HepG2 (cell line): Measurements from ENCODE around the gene HCLS1. TPM values are rescaled to one million over a fixed set of nuclear protein-coding genes. Genes with fewer than 3 reads are reported as not detected.

Experiments
- ATAC-seq: fragments of 200-7000 bp; cut with Tn5 transposase; 3 replicates; pipeline ENCODE4 v1.9.1; 2020; ENCODE audit warnings: mild to moderate bottlenecking, moderate library complexity
- BruUV-seq: library from RNA; stranded (reverse); fragments of 400-500 nt; replicated peaks from 2 replicates; lab custom pipeline; 2021; lab: Mats Ljungman, UMichigan
- CTCF ChIA-PET: fragments of 300-600 bp; formaldehyde crosslinking; extraction: SDS; loops from one replicate; lab custom pipeline; 2021; ENCODE audit warnings: low total read pairs, inconsistent platforms, low intra/inter-chr PET ratio; lab: Yijun Ruan, JAX
- POLR2A ChIA-PET: fragments of 350-600 bp; sonication (Branson Sonifier 250); formaldehyde crosslinking; loops from one replicate; lab custom pipeline; 2020; ENCODE audit warnings: antibody characterized with exemption, inconsistent platforms; lab: Yijun Ruan, JAX
- DNase-seq: peaks from one replicate; pipeline ENCODE4 v3.0.0-alpha.2; 2015; ENCODE audit warnings: low spot score
- FAIRE-seq: peaks from 3 replicates; lab custom pipeline; 2011; peaks lifted over from hg19 to GRCh38; lab: Jason Lieb, UNC
- H2AFZ ChIP-seq: one replicate; pipeline ENCODE4 v1.6.1; 2011; ENCODE audit warnings: low read length, inconsistent platforms
- H3K27ac ChIP-seq: fragments of 300-600 bp; 3 replicates; pipeline ENCODE4 v1.8.0; 2011; ENCODE audit warnings: mixed run types, mild to moderate bottlenecking, mixed read lengths, low read length, inconsistent platforms; ENCODE audit not compliant: insufficient read depth; ENCODE audit errors: extremely low read length
- H3K27me3 ChIP-seq, 2 experiments: fragments of 200-600 bp in 1 of 2; 2 replicates in 1 of 2; 3 replicates in 1 of 2; pipeline versions ENCODE4 v1.6.0 to v1.8.0; 2011; ENCODE audit warnings: low read length in 2 of 2, mild to moderate bottlenecking in 2 of 2, moderate library complexity in 2 of 2, inconsistent platforms in 1 of 2; ENCODE audit not compliant: insufficient read depth in 2 of 2, control insufficient read depth in 1 of 2
- H3K36me3 ChIP-seq, 2 experiments: fragments of 200-600 bp in 1 of 2; replicated peaks in 1 of 2; 2 replicates in 1 of 2; 3 replicates in 1 of 2; pipeline versions ENCODE4 v1.5.1 to v1.8.0; 2011; ENCODE audit warnings: low read length in 2 of 2, inconsistent platforms in 1 of 2; ENCODE audit not compliant: insufficient read depth in 2 of 2, control insufficient read depth in 1 of 2
- H3K4me1 ChIP-seq: 2 replicates; pipeline ENCODE4 v1.5.1; 2012; ENCODE audit warnings: low read length, inconsistent platforms; ENCODE audit not compliant: insufficient read depth
- H3K4me2 ChIP-seq: 2 replicates; pipeline ENCODE4 v1.6.0; 2011; ENCODE audit warnings: low read depth, low read length, inconsistent platforms
- H3K4me3 ChIP-seq, 3 experiments: fragments of 200-600 bp in 1 of 3; sonication (generic), shearing (Covaris generic) in 1 of 3; replicated peaks in 1 of 3; 2 replicates each; pipeline ENCODE4 v1.5.1; 2011 to 2016; ENCODE audit warnings: low read length in 3 of 3, inconsistent platforms in 2 of 3, low read depth in 2 of 3, mild to moderate bottlenecking in 2 of 3, control low read depth in 1 of 3, mixed read lengths in 1 of 3; ENCODE audit not compliant: insufficient read depth in 1 of 3
- H3K79me2 ChIP-seq: one replicate; pipeline ENCODE4 v1.6.1; 2011; ENCODE audit warnings: low read length, inconsistent platforms; ENCODE audit not compliant: insufficient read depth
- H3K9ac ChIP-seq: 2 replicates; pipeline ENCODE4 v1.6.0; 2011; ENCODE audit warnings: mild to moderate bottlenecking, low read depth, low read length, inconsistent platforms; ENCODE audit not compliant: insufficient read depth
- H3K9me3 ChIP-seq: 2 replicates; pipeline ENCODE4 v1.5.1; 2012; ENCODE audit warnings: mild to moderate bottlenecking, low read length
- H4K20me1 ChIP-seq: 2 replicates; pipeline ENCODE4 v1.6.0; 2011; ENCODE audit warnings: inconsistent platforms, mild to moderate bottlenecking, low read length, moderate library complexity; ENCODE audit not compliant: insufficient read depth
- BRD4 ChIP-seq: sonication (generic); formaldehyde crosslinking; IDR thresholded peaks from 2 replicates; pipeline ENCODE4 v1.4.0; 2020; ENCODE audit warnings: missing genetic modification reagents
- CBX2 ChIP-seq, 2 experiments: fragments of 200-600 bp in 1 of 2; sonication (generic); formaldehyde crosslinking in 1 of 2; IDR thresholded peaks; 2 replicates each; pipeline versions ENCODE4 v1.7.0 to v1.8.1; 2018 to 2022; ENCODE audit warnings: low read depth in 2 of 2, low read length in 1 of 2, mild to moderate bottlenecking in 1 of 2, missing genetic modification reagents in 1 of 2
- FOXK1 ChIP-seq: sonication (generic); formaldehyde crosslinking; IDR thresholded peaks from 2 replicates; pipeline ENCODE4 v1.4.0; 2020; ENCODE audit warnings: low read depth, missing genetic modification reagents, borderline replicate concordance
- HCFC1 ChIP-seq: fragments of 150-350 bp; IDR thresholded peaks from 2 replicates; pipeline ENCODE4 v1.6.1; 2014; ENCODE audit warnings: low read depth, low read length
- SETDB1 ChIP-seq: sonication (generic); formaldehyde crosslinking; IDR thresholded peaks from 2 replicates; pipeline ENCODE4 v1.5.1; 2020; ENCODE audit warnings: missing genetic modification reagents, mild to moderate bottlenecking, borderline replicate concordance
- STAT5B ChIP-seq: sonication (generic); formaldehyde crosslinking; IDR thresholded peaks from 2 replicates; pipeline ENCODE4 v1.4.0; 2020; ENCODE audit warnings: missing genetic modification reagents
- TOE1 ChIP-seq: sonication (generic); formaldehyde crosslinking; IDR thresholded peaks from 2 replicates; pipeline ENCODE4 v1.4.0; 2020; ENCODE audit warnings: mild to moderate bottlenecking, missing genetic modification reagents
- ZBTB21 ChIP-seq: sonication (generic); formaldehyde crosslinking; IDR thresholded peaks from 2 replicates; pipeline ENCODE4 v1.4.0; 2020; ENCODE audit warnings: missing genetic modification reagents
- ZMAT3 ChIP-seq: sonication (generic); formaldehyde crosslinking; conservative IDR thresholded peaks from 2 replicates; pipeline ENCODE4 v1.7.0; 2021; ENCODE audit warnings: missing genetic modification reagents
- ZNF367 ChIP-seq: sonication (generic); formaldehyde crosslinking; IDR thresholded peaks from 2 replicates; pipeline ENCODE4 v1.4.0; 2020; ENCODE audit warnings: missing genetic modification reagents, borderline replicate concordance
- ZNF563 ChIP-seq: sonication (generic); formaldehyde crosslinking; IDR thresholded peaks from 2 replicates; pipeline ENCODE4 v1.8.0; 2022; ENCODE audit warnings: mild to moderate bottlenecking, moderate library complexity, missing genetic modification reagents
- ZNF75D ChIP-seq: sonication (generic); formaldehyde crosslinking; IDR thresholded peaks from 2 replicates; pipeline ENCODE4 v1.8.1; 2023; ENCODE audit warnings: missing genetic modification reagents, mild to moderate bottlenecking, borderline replicate concordance
- ZNF777 ChIP-seq: sonication (generic); formaldehyde crosslinking; IDR thresholded peaks from 2 replicates; pipeline ENCODE4 v1.4.0; 2020; ENCODE audit warnings: missing genetic modification reagents
- WGBS: methylation state at CpG from one replicate; pipeline ENCODE4 v1.1.6; 2017; ENCODE audit warnings: low lambda C conversion rate; 5-methylcytosine and 5-hydroxymethylcytosine counted together
- in situ Hi-C: cut with HindIII; loops from 2 replicates; pipeline ENCODE4 v1.10.0; 2017; ENCODE audit warnings: low pct_unique_long_range_greater_than_20kb; ENCODE audit not compliant: extremely low pct_ligation_motif_present
- intact Hi-C: fragments of 100-400 bp; cut with micrococcal nuclease; formaldehyde crosslinking; loops from one replicate; pipeline ENCODE4 v1.10.0; 2022; ENCODE audit not compliant: unreplicated experiment
- polyA plus RNA-seq, 8 experiments: library from polyadenylated mRNA; depleted of rRNA in 3 of 8; stranded (reverse) in 7 of 8; unstranded in 1 of 8; fragments of >200 nt; fragmentation: Illumina TruSeq in 4 of 8; extraction: Trizol in 4 of 8; gene quantifications; 2 replicates each; pipeline versions ENCODE4 v1.2.1 to v1.2.3, GENCODE V29; 2011 to 2016; ENCODE audit warnings: low read depth in 4 of 8, missing spikeins in 1 of 8, mixed read lengths in 1 of 8; ENCODE audit not compliant: insufficient read depth in 1 of 8
- total RNA-seq, 5 experiments: library from RNA; depleted of rRNA; stranded (reverse); fragments of >200 nt; fragmentation: Illumina TruSeq; extraction: Trizol; gene quantifications; 2 replicates each; pipeline ENCODE4 v1.2.3, GENCODE V29; 2016; ENCODE audit warnings: low read depth in 1 of 5
- TF ChIP-seq, protein P1 (sequence below): sonication (generic); formaldehyde crosslinking; IDR thresholded peaks from 2 replicates; pipeline ENCODE4 v1.8.0; 2022; ENCODE audit warnings: mild to moderate bottlenecking, missing genetic modification reagents; ENCODE audit not compliant: insufficient replicate concordance
- TF ChIP-seq, protein P2 (sequence below): sonication (generic); formaldehyde crosslinking; IDR thresholded peaks from 2 replicates; pipeline ENCODE4 v1.8.0; 2022; ENCODE audit warnings: low read depth, missing genetic modification reagents
- TF ChIP-seq, protein P3 (sequence below): sonication (generic); formaldehyde crosslinking; IDR thresholded peaks from 2 replicates; pipeline ENCODE4 v1.9.0; 2021; ENCODE audit warnings: missing genetic modification reagents, mild to moderate bottlenecking, borderline replicate concordance
- TF ChIP-seq, protein P4 (sequence below): sonication (generic); formaldehyde crosslinking; IDR thresholded peaks from 2 replicates; pipeline ENCODE4 v1.4.0; 2020; ENCODE audit warnings: missing genetic modification reagents, mild to moderate bottlenecking, borderline replicate concordance

HCLS1 gene
- total and polyA plus RNA-seq, 2 of the 13 experiments (the other 11 are each of a cell fraction or from before 2014, with no cell fraction given) = not detected

DNA sequence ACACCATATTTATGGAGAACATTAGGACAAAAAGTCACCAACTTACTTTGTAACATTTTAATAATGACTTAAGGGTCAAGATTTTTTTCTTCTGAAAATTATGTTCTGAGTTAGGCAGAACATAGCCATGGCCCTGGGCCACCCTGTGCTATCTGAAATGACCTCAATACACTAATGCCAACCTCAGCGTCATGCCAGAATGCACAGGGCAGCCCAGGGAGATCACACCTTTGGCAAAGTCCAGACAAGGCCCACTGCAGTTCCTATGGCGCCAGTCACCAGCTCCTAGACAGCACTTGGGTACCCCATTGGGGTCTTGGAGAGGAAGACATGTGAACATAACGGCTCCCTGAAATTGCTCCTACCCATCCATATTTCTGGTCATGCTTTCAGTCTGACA, 33.1 kb downstream of the HCLS1 start (continued):
- TF ChIP-seq, protein P1, sequence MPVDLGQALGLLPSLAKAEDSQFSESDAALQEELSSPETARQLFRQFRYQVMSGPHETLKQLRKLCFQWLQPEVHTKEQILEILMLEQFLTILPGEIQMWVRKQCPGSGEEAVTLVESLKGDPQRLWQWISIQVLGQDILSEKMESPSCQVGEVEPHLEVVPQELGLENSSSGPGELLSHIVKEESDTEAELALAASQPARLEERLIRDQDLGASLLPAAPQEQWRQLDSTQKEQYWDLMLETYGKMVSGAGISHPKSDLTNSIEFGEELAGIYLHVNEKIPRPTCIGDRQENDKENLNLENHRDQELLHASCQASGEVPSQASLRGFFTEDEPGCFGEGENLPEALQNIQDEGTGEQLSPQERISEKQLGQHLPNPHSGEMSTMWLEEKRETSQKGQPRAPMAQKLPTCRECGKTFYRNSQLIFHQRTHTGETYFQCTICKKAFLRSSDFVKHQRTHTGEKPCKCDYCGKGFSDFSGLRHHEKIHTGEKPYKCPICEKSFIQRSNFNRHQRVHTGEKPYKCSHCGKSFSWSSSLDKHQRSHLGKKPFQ (CRISPR knock-in tag) = no peak

DNA sequence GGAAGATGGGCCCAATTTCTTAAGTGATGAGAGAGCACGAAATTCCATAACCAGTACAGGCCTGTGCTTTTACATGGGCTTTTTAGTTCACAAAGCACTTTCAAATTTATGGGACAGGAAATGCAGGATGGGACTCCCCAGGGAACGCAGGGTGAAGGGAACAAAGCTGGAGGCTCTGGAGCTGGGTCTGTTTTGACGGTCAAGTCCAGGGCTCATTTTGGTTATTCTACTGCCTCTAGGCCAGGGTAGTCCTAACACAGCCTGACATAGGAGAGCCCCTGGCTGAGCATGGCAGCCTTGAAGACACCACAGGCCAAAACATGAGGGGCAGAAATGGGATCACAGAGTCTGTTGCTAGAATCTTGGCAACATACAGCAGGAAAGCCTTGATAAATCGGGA, 33.5 kb downstream of the HCLS1 start:
- Histone ChIP-seq H3K4me3 (no peak overlapping the region), H3K27ac (no peak overlapping the region), H3K36me3 (no peaks in the 10 kb centered on the region), H3K9ac (no peak overlapping the region), H3K4me2 (no peak overlapping the region), H3K4me1 (no peaks in the 10 kb centered on the region), H3K27me3 (peaks cover 0 to 3% of the 10 kb centered on the region in 2 experiments; a peak in 1 of 5 replicates), H3K79me2 (no peaks in the 10 kb centered on the region), H4K20me1 (no peaks in the 10 kb centered on the region), H3K9me3 (no peaks in the 10 kb centered on the region), H2AFZ (no peak overlapping the region)
- intact Hi-C loops (no loop called here), in situ Hi-C loops (no loop called here)
- no peak for FAIRE-seq
- ATAC-seq = no peak
- no TSS peak for BruUV-seq
- 33% methylated on average over 4 of the region's 4 CpGs for WGBS
- ChIA-PET POLR2A (no interaction called here), CTCF (no interaction called here)
- no peak for DNase-seq
- no peak for TF ChIP-seq HCFC1
- TF ChIP-seq SETDB1 = no peak
- TF ChIP-seq TOE1 = no peak
- TF ChIP-seq, protein P2, sequence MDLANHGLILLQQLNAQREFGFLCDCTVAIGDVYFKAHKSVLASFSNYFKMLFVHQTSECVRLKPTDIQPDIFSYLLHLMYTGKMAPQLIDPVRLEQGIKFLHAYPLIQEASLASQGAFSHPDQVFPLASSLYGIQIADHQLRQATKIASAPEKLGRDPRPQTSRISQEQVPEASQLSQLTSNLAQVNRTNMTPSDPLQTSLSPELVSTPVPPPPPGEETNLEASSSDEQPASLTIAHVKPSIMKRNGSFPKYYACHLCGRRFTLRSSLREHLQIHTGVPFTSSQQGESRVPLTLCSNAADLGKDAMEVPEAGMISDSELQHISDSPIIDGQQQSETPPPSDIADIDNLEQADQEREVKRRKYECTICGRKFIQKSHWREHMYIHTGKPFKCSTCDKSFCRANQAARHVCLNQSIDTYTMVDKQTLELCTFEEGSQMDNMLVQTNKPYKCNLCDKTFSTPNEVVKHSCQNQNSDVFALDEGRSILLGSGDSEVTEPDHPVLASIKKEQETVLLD (CRISPR knock-in tag) = no peak
- TF ChIP-seq, protein P3, sequence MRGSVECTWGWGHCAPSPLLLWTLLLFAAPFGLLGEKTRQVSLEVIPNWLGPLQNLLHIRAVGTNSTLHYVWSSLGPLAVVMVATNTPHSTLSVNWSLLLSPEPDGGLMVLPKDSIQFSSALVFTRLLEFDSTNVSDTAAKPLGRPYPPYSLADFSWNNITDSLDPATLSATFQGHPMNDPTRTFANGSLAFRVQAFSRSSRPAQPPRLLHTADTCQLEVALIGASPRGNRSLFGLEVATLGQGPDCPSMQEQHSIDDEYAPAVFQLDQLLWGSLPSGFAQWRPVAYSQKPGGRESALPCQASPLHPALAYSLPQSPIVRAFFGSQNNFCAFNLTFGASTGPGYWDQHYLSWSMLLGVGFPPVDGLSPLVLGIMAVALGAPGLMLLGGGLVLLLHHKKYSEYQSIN (CRISPR knock-in tag) = no peak
- no peak for TF ChIP-seq ZNF75D
- no peak for TF ChIP-seq ZBTB21 (CRISPR knock-in tag)
- TF ChIP-seq BRD4 (CRISPR knock-in tag) = no peak
- TF ChIP-seq CBX2 (IDR thresholded peaks at IDR 0.05; ENCODE audit: low read depth, low read length) = no peak
- no peak for TF ChIP-seq CBX2 (CRISPR knock-in tag; IDR thresholded peaks at IDR 0.05; ENCODE audit: low read depth)
- no peak for TF ChIP-seq ZMAT3
- TF ChIP-seq STAT5B (CRISPR knock-in tag) = no peak
- TF ChIP-seq ZNF563 (CRISPR knock-in tag) = no peak
- TF ChIP-seq FOXK1 (CRISPR knock-in tag) = no peak
- TF ChIP-seq, protein P4, sequence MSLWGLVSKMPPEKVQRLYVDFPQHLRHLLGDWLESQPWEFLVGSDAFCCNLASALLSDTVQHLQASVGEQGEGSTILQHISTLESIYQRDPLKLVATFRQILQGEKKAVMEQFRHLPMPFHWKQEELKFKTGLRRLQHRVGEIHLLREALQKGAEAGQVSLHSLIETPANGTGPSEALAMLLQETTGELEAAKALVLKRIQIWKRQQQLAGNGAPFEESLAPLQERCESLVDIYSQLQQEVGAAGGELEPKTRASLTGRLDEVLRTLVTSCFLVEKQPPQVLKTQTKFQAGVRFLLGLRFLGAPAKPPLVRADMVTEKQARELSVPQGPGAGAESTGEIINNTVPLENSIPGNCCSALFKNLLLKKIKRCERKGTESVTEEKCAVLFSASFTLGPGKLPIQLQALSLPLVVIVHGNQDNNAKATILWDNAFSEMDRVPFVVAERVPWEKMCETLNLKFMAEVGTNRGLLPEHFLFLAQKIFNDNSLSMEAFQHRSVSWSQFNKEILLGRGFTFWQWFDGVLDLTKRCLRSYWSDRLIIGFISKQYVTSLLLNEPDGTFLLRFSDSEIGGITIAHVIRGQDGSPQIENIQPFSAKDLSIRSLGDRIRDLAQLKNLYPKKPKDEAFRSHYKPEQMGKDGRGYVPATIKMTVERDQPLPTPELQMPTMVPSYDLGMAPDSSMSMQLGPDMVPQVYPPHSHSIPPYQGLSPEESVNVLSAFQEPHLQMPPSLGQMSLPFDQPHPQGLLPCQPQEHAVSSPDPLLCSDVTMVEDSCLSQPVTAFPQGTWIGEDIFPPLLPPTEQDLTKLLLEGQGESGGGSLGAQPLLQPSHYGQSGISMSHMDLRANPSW = no peak
- no peak for TF ChIP-seq ZNF367
- no peak for TF ChIP-seq ZNF777
